ENCODE data around the gene MAP2K7.

The MAP2K7 gene

GRCh38 chr19:7963566-7963965 is 59.9 kb downstream of the MAP2K7 start:
- no peak for DNase-seq (ENCODE audit: low read depth)

Data from ELR (cell line).